DOHH2 (cell line): Measurements from ENCODE around the gene POGLUT3.

ENCODE experiments used
- H3F3A ChIP-seq: fragments of 200-600 bp; sonication (generic), shearing (Covaris generic); 2 replicates; pipeline ENCODE4 v1.6.0; 2016; ENCODE audit warnings: antibody characterized with exemption, mild to moderate bottlenecking; ENCODE audit not compliant: control insufficient read depth, insufficient read depth
- H3K27ac ChIP-seq: fragments of 200-600 bp; sonication (generic); 2 replicates; pipeline ENCODE4 v1.5.1; 2014; ENCODE audit warnings: low read depth, mild to moderate bottlenecking, low read length, moderate library complexity
- H3K27me3 ChIP-seq: fragments of 200-600 bp; sonication (generic); 2 replicates; pipeline ENCODE4 v1.6.1; 2014; ENCODE audit warnings: mild to moderate bottlenecking, low read length, mixed read lengths; ENCODE audit not compliant: control insufficient read depth
- H3K36me3 ChIP-seq: fragments of 200-600 bp; sonication (generic); 2 replicates; pipeline ENCODE4 v1.6.1; 2014; ENCODE audit warnings: mild to moderate bottlenecking, low read length, moderate library complexity, mixed read lengths; ENCODE audit not compliant: control insufficient read depth
- H3K4me1 ChIP-seq: fragments of 200-600 bp; sonication (generic); 2 replicates; pipeline ENCODE4 v1.6.1; 2014; ENCODE audit warnings: mild to moderate bottlenecking, low read length, mixed read lengths; ENCODE audit not compliant: control insufficient read depth
- H3K4me2 ChIP-seq: fragments of 200-600 bp; sonication (generic); 2 replicates; pipeline ENCODE4 v1.6.0; 2014; ENCODE audit warnings: mild to moderate bottlenecking, low read length, moderate library complexity
- H3K4me3 ChIP-seq: fragments of 200-600 bp; sonication (generic); 2 replicates; pipeline ENCODE4 v1.5.1; 2014; ENCODE audit warnings: mild to moderate bottlenecking, low read length, mixed read lengths
- H3K79me2 ChIP-seq: fragments of 200-600 bp; sonication (generic); 2 replicates; pipeline ENCODE4 v1.6.1; 2014; ENCODE audit warnings: mild to moderate bottlenecking, low read length, mixed read lengths; ENCODE audit not compliant: control insufficient read depth
- H3K9me2 ChIP-seq: fragments of 200-600 bp; sonication (generic); replicated peaks from 2 replicates; pipeline ENCODE4 v1.6.1; 2014; ENCODE audit warnings: mild to moderate bottlenecking, low read length, mixed read lengths; ENCODE audit not compliant: control insufficient read depth
- H3K9me3 ChIP-seq: fragments of 200-600 bp; sonication (generic); 2 replicates; pipeline ENCODE4 v1.6.1; 2014; ENCODE audit warnings: antibody characterized with exemption, low read length, mixed read lengths; ENCODE audit not compliant: control insufficient read depth, insufficient read depth
- H4K20me1 ChIP-seq: fragments of 200-600 bp; sonication (generic); 2 replicates; pipeline ENCODE4 v1.6.0; 2014; ENCODE audit warnings: low read depth, mild to moderate bottlenecking, antibody characterized with exemption, low read length, moderate library complexity; ENCODE audit not compliant: control insufficient read depth, insufficient read depth
- EZH2phosphoT487 ChIP-seq: fragments of 200-600 bp; sonication (generic); IDR thresholded peaks from 2 replicates; pipeline ENCODE4 v1.6.1; 2017; ENCODE audit warnings: borderline replicate concordance, mild to moderate bottlenecking, antibody characterized with exemption, low read length, moderate library complexity, mixed read lengths
- TF ChIP-seq, protein P1 (sequence below): fragments of 200-600 bp; sonication (generic); IDR thresholded peaks from one replicate; pipeline ENCODE4 v1.5.1; 2014; ENCODE audit warnings: antibody characterized with exemption, mild to moderate bottlenecking, low read depth, low read length; ENCODE audit not compliant: poor library complexity, severe bottlenecking

POGLUT3 gene

DNA sequence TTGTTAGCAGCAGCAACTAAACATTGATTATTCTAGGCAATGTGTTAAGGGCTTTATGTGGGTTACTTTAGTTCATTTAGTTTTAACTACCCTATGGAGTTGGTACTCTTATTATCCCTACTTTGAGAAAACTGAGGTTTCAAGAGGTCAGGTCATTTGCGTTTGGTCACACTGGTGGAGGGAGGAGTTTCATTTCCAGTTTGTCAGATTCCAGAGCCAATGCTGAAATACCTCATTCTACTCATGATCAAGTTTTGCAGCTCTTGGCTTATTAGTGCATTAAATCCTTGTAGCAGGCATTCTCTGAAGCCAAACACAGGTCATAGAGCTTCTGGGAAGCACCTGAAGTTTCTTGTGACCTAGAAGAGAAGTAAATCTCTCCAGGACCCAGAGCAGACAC, 24.1 kb upstream of the POGLUT3 start:
- Histone ChIP-seq H3K4me3 (no peak overlapping the region), H3K9me3 (no peaks in the 10 kb centered on the region), H3K4me2 (no peak overlapping the region), H3F3A (no peaks in the 10 kb centered on the region), H3K36me3 (no peaks in the 10 kb centered on the region), H3K27me3 (peaks cover 3% of the 10 kb centered on the region; the same call in 1 of the 2 replicates), H3K79me2 (no peaks in the 10 kb centered on the region), H4K20me1 (no peaks in the 10 kb centered on the region), H3K27ac (no peak overlapping the region), H3K9me2 (no peaks in the 10 kb centered on the region), H3K4me1 (no peaks in the 10 kb centered on the region)
- TF ChIP-seq, protein P1, sequence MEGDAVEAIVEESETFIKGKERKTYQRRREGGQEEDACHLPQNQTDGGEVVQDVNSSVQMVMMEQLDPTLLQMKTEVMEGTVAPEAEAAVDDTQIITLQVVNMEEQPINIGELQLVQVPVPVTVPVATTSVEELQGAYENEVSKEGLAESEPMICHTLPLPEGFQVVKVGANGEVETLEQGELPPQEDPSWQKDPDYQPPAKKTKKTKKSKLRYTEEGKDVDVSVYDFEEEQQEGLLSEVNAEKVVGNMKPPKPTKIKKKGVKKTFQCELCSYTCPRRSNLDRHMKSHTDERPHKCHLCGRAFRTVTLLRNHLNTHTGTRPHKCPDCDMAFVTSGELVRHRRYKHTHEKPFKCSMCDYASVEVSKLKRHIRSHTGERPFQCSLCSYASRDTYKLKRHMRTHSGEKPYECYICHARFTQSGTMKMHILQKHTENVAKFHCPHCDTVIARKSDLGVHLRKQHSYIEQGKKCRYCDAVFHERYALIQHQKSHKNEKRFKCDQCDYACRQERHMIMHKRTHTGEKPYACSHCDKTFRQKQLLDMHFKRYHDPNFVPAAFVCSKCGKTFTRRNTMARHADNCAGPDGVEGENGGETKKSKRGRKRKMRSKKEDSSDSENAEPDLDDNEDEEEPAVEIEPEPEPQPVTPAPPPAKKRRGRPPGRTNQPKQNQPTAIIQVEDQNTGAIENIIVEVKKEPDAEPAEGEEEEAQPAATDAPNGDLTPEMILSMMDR = no peak
- TF ChIP-seq EZH2phosphoT487 = no peak

DNA sequence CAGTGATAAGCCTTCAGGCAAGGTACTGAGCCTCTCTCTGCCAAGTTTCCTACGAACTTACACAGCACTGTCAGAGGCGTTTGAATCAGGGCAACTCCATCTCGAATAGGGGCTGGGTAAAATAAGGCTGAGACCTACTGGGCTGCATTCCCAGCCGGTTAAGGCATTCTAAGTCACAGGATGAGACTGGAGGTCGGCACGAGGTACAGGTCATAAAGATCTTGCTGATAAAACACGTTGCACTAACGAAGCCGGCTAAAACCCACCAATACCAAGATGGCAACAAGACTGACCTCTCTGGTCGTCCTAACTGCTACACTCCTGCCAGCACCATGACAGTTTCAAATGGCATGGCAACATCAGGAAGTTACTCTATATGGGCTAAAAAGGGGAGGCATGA, 20.4 kb upstream of the POGLUT3 start:
- Histone ChIP-seq H3K36me3 (no peaks in the 10 kb centered on the region), H3K4me3 (no peak overlapping the region), H3F3A (no peaks in the 10 kb centered on the region), H3K9me3 (no peaks in the 10 kb centered on the region), H3K4me2 (no peak overlapping the region), H3K79me2 (no peaks in the 10 kb centered on the region), H3K9me2 (no peaks in the 10 kb centered on the region), H4K20me1 (no peaks in the 10 kb centered on the region), H3K27ac (no peak overlapping the region), H3K27me3 (peaks cover 3% of the 10 kb centered on the region; the same call in 1 of the 2 replicates), H3K4me1 (no peaks in the 10 kb centered on the region)
- TF ChIP-seq, protein P1 = no peak

DNA sequence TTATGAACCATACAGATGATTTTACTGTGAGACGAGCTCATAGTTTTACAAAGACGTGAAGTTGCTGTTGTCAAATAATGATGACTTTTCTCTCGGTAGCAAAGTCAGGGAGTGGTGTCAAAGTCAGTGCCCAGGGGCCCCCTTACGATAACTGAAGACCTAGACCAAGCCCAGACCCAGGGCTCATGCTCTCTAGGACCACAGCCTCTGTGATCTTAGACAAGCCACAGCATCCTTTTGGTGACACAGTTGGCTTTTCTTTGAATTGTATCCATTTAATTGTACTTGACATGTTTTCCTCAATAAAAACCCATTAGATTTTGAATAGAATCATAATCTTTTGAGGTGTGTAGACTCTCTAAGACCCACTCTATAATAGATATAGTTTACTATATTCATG, 17.9 kb upstream of the POGLUT3 start:
- Histone ChIP-seq H3K27me3 (peaks cover 3% of the 10 kb centered on the region; the same call in 1 of the 2 replicates), H3K4me1 (no peaks in the 10 kb centered on the region), H3K4me2 (no peak overlapping the region), H3K79me2 (no peaks in the 10 kb centered on the region), H3F3A (no peaks in the 10 kb centered on the region), H3K27ac (no peak overlapping the region), H3K9me2 (no peaks in the 10 kb centered on the region), H3K9me3 (no peaks in the 10 kb centered on the region), H3K36me3 (no peaks in the 10 kb centered on the region), H3K4me3 (no peak overlapping the region), H4K20me1 (no peaks in the 10 kb centered on the region)
- TF ChIP-seq, protein P1 = no peak
- TF ChIP-seq EZH2phosphoT487 = no peak

GRCh38 chr11:108512708-108513107, 14.5 kb upstream of the POGLUT3 start:
- H3K36me3 ChIP-seq = no peaks in the 10 kb centered on the region
- no peaks in the 10 kb centered on the region for H4K20me1 ChIP-seq
- H3K4me2 ChIP-seq = no peak overlapping the region
- no peak overlapping the region for H3K4me3 ChIP-seq
- H3F3A ChIP-seq = no peaks in the 10 kb centered on the region
- TF ChIP-seq EZH2phosphoT487 = no peak
- TF ChIP-seq, protein P1 = no peak
- no peaks in the 10 kb centered on the region for H3K79me2 ChIP-seq
- peaks cover 12% of the 10 kb centered on the region for H3K27me3 ChIP-seq
- H3K9me2 ChIP-seq = no peaks in the 10 kb centered on the region
- no peaks in the 10 kb centered on the region for H3K9me3 ChIP-seq
- no peak overlapping the region for H3K27ac ChIP-seq
- no peaks in the 10 kb centered on the region for H3K4me1 ChIP-seq
